GM13976 (cell line): ENCODE measurements around the gene NR3C2.

ENCODE experiments used
- DNase-seq: peaks from one replicate; pipeline ENCODE4 v3.0.0; 2012; ENCODE audit warnings: low spot score
- in situ Hi-C: fragments of 300-500 bp; cut with MboI; formaldehyde crosslinking; loops from one replicate; pipeline ENCODE4 v1.12.0; 2022; ENCODE audit warnings: low sequenced_read_pairs, mixed read lengths, inconsistent platforms; ENCODE audit not compliant: unreplicated experiment
- TF ChIP-seq, protein P1 (sequence below): IDR thresholded peaks from 2 replicates; pipeline ENCODE4 v1.5.1; 2012; ENCODE audit warnings: borderline replicate concordance, mild to moderate bottlenecking; ENCODE audit not compliant: insufficient read depth; ENCODE audit errors: extremely low read depth, missing control alignments, control extremely low read depth

The NR3C2 gene

DNA sequence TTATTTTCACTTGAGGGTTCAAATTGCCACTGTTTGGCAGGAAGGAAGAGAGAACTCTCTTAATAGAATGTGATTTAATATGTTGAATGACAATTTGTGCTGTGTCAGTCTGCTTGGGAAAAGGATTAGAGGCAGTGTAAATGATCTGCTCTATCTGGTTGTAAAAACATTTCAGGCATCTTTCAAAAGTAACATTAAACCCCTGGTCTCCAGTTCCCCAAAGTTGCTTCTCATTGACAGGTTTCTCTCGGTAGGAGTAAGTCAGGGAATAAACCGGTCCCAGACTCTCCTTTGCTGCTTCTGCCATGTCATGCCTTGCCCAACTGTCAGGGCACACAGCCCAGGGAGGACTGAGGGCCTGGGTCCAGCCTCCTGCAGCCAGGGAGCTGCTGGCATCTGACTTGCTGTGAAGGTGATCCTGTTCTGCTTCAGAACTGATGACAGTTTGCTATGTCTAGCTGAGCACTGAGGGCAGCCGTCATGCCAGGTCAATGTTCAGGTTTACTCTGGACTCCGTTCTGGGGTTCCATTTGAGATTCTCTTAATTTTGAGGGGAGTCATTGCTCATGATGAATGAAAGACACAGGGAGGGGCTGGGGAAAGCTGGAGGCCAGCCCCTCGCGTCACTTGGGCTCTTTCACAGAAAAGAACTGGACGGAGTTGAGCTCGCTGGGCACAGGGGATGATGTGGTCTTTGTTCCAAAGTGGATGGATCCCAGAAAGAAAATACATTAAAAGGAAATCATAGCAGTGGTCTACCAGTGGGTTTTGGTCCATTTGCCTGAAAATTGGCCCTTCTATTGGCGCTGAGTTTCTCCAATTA lies 397.9 kb downstream of the NR3C2 start:
- TF ChIP-seq, protein P1, sequence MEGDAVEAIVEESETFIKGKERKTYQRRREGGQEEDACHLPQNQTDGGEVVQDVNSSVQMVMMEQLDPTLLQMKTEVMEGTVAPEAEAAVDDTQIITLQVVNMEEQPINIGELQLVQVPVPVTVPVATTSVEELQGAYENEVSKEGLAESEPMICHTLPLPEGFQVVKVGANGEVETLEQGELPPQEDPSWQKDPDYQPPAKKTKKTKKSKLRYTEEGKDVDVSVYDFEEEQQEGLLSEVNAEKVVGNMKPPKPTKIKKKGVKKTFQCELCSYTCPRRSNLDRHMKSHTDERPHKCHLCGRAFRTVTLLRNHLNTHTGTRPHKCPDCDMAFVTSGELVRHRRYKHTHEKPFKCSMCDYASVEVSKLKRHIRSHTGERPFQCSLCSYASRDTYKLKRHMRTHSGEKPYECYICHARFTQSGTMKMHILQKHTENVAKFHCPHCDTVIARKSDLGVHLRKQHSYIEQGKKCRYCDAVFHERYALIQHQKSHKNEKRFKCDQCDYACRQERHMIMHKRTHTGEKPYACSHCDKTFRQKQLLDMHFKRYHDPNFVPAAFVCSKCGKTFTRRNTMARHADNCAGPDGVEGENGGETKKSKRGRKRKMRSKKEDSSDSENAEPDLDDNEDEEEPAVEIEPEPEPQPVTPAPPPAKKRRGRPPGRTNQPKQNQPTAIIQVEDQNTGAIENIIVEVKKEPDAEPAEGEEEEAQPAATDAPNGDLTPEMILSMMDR, result no peak
- no peak for DNase-seq
- in situ Hi-C loops, result no loop called here

DNA sequence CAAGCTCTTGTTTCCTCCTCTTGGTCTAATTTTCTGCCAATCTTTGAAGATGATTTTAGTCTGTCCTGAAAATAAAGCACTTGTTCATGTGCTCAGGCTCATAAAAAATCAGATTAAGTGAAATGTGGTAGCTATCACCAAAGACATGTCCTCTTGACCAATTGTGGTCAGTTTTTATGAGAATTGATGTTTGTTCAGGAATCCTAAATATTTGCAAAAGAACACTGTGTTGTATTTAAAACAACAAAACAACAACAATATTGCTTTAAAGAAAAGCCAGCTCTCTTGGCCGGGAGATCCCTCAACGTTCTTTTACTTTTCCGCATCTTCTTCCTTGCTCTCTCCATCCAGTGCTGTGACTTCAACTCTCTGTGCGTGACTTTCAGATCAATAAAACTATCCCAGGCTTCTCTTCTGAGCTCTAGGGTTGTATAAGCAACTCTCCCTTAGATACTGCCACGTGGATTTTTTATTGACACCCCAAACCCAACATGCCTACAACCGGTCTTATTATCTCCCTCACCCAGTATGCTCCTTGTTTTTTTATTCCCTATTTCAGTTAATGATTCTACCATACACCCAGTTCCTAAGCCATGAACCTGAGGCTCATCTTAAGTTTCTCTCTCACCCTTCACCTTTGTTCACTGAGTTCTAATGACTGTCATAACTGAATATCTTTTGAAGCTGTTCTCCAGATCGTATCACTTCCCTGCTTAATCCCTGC lies 400.4 kb downstream of the NR3C2 start:
- in situ Hi-C loops, result no loop called here
- no peak for DNase-seq
- TF ChIP-seq, protein P1, result no peak

DNA sequence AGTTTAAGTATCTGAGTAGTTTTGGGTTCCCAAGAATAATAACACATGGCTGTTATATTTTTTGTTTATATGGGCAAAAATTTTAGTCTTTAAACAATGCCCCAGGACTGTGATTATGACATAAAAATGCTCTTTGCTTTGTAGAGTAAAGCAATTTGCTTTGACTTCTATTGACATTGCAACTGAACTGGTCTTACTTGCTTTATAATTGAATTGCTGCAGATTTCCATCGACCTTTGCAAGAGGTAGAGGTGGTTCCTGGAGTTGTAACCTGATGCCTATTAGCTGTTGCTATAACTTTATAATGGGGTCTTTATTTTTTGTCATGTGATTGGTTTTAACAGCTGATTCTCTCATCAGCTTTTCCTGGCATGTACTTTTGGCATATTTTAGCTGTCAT lies 407.4 kb downstream of the NR3C2 start:
- no peak for DNase-seq
- TF ChIP-seq, protein P1, result no peak
- in situ Hi-C loops, result no loop called here

DNA sequence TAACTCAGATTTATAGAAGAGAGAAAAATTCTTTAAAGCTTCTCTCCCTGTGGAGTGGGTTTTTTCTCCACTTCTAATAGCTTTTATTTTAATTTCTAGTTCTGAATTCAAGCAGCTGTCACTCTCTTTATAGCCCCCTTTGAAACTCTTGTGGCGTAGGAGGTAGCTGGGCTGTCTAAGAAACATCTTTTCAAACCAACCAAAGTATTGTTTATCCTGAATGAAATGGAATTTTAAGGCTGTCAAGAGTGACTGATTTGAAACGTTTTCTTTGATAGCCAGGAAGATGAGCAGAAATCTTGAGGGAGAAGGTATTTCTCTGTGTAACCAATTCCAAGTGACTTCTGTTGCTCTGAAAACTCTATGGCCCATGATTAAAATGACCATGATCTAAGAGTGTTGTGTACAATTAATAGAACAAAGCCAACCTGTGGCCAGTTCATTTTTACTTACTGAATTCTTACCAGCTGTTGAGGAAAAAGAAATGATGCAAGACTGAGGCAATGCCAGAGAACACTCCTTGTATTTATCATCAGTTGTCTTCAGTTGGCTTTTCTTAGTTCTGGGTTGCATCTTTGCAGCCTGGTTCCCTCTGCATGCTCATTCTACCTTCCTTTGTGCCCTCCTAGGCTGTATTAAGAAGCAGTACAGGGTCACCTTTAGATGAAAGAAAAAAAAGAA lies 411.9 kb downstream of the NR3C2 start:
- no peak for DNase-seq
- in situ Hi-C loops, result no loop called here
- TF ChIP-seq, protein P1, result no peak

DNA sequence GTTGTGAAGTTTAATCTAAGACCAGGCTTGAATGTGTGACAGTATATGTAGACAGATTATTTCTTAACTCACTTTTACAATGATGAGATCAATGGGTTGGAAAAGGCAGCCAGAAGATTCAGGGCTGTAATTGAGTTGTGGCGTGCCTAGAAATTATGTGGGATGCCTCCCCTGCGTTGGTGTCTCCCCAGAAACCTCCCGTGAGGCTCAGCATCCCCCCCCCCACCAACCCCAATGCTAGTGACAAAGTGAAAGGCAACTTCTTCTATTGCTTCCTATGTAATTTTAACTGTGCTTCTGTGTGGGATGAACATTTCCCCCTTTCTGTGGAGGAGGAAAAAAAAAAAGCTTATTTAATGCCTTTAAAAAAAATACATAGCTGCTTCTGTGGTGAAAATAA lies 412.4 kb downstream of the NR3C2 start:
- TF ChIP-seq, protein P1, result no peak
- in situ Hi-C loops, result no loop called here
- DNase-seq, result no peak
